ENCODE results near the gene CDC42EP2.
A peak's percentile ranks its signal among the peaks of the same experiment; 100 is the strongest.

DNA sequence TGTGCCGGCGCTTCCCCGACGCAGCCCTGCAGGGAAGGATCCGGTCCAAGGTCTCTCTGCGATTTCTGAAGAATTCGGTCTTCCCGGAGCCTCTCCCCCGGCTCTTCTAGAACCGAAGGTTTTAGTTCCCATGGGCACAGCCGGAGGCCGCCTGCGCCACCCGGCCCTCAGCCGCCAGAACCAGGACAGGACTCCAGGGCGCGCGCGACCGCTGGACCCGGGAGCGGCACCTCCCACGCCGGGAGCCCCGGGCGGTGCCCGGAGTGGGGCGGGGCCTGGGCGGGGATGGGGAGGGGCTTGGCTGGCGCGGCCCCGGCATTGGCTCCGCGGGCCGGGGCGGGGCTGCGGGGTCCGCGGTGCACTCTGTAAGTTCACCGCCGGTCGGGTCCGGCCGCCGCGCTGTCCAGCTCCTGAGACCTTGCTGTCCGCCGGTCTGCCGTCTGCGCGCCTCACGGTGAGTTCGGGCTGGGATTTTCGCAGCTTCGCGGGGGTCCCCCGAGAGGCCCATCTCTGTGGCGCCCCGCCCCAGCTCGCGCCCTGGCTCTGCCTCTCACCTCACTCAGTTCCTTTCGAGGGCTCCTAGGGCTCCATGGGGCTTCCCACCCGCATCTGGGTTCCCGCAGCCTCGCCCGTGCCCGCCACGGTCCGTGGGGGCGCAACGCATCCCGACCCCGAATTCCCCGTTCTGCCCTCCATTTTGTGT lies at the start of gene CDC42EP2:
- TF ChIP-seq, protein P1, sequence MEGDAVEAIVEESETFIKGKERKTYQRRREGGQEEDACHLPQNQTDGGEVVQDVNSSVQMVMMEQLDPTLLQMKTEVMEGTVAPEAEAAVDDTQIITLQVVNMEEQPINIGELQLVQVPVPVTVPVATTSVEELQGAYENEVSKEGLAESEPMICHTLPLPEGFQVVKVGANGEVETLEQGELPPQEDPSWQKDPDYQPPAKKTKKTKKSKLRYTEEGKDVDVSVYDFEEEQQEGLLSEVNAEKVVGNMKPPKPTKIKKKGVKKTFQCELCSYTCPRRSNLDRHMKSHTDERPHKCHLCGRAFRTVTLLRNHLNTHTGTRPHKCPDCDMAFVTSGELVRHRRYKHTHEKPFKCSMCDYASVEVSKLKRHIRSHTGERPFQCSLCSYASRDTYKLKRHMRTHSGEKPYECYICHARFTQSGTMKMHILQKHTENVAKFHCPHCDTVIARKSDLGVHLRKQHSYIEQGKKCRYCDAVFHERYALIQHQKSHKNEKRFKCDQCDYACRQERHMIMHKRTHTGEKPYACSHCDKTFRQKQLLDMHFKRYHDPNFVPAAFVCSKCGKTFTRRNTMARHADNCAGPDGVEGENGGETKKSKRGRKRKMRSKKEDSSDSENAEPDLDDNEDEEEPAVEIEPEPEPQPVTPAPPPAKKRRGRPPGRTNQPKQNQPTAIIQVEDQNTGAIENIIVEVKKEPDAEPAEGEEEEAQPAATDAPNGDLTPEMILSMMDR (IDR thresholded peaks at IDR 0.05), result peak in 1 of 6 experiments; percentile 19
- TF ChIP-seq POLR2A (IDR thresholded peaks at IDR 0.05), result peak in 1 of 2 donors; percentile 56
